ENCODE results near the gene TACR3. TPM values are rescaled to one million over a fixed set of nuclear protein-coding genes. Genes with fewer than 3 reads are reported as not detected.
"Not testable (repeated sequence)": the region's sequence is repeated elsewhere in the genome, so short reads cannot be mapped to it uniquely, and the experiment has no call there.

The TACR3 gene
- total and polyA plus RNA-seq, 7 experiments from 2014 or later: not detected

DNA sequence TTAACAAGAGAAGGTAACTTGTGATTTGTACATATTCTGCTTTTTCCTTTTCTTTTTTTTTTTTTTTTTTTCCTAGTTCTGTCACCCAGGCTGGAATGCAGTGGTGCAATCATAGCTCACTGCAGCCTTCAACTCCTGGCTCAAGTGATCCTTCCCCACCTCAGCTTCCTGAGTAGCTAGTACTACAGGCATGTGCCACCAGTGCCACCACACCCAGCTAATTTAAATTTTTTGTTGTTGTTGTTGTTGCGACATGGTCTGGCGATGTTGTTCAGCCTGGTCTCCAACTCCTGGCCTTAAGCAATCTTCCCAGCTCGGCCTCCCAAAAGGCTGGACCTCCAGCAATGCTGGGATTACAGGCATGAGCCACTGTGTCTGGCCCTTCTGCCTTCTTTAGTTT, 1.5 kb upstream of the TACR3 start:
- H3K36me3 ChIP-seq (ENCODE audit: control insufficient read depth in 2 of 3, insufficient read depth in 3 of 3, low read length in 3 of 3): no peaks in the 10 kb centered on the region
- H3K9me3 ChIP-seq (ENCODE audit: control insufficient read depth in 2 of 3, low read length in 3 of 3): peaks cover 0 to 8% (median 0%) of the 10 kb centered on the region in 3 experiments
- H3K27ac ChIP-seq (ENCODE audit: low read depth, low read length): no peak overlapping the region
- H3K27me3 ChIP-seq (ENCODE audit: control insufficient read depth in 2 of 2, insufficient read depth in 2 of 2, low read length in 2 of 2): no peaks in the 10 kb centered on the region
- POLR2A ChIA-PET: no interaction called here
- no peak for ATAC-seq
- no peak overlapping the region for H3K4me3 ChIP-seq (ENCODE audit: low read length)
- Mint-ChIP-seq H3K4me3 (no peak overlapping the region), H3K36me3 (peaks cover 0 to 4% (median 0%) of the 10 kb centered on the region in 5 donors), H3K9me3 (peaks cover 0 to 18% (median 4%) of the 10 kb centered on the region in 11 donors), H3K4me1 (peaks cover 0 to 4% (median 0%) of the 10 kb centered on the region in 7 donors), H3K27me3 (peaks cover 6 to 11% (median 8%) of the 10 kb centered on the region in 5 donors), H3K27ac (no peak overlapping the region)
- CTCF ChIA-PET: no interaction called here
- H3K4me1 ChIP-seq (ENCODE audit: control insufficient read depth in 2 of 2, insufficient read depth in 2 of 2, low read length in 2 of 2): no peaks in the 10 kb centered on the region
- intact Hi-C loops (cut with micrococcal nuclease): no loop called here
- DNase-seq: no peak

DNA sequence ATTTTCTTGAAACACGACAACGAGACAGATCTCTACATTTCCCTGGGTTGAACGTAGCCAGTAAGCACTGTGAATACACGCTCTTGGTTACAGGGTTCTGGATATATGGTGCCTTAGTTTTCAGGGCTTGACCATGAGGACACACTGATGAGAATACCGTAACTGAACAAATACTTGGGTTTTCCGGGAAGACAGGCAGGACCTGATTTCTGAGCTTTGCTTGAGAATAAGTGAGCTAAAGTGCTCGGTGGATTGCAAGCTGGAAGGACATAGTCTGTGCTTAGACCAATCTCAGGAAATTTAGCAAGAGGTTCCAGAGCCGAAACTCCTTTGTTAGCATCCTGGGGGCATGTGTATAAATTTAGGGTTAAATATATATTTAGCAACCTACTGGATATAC, 876 bp upstream of the TACR3 start:
- no peak overlapping the region for H3K27ac ChIP-seq (ENCODE audit: low read depth, low read length)
- H3K4me1 Mint-ChIP-seq: peaks cover 0 to 4% (median 0%) of the 10 kb centered on the region in 7 donors
- no peak overlapping the region for H3K4me3 Mint-ChIP-seq
- ChIA-PET POLR2A (no interaction called here), CTCF (no interaction called here)
- peaks cover 6 to 11% (median 8%) of the 10 kb centered on the region in 5 donors for H3K27me3 Mint-ChIP-seq
- H3K4me3 ChIP-seq (ENCODE audit: low read length): no peak overlapping the region
- no peak overlapping the region for H3K27ac Mint-ChIP-seq
- intact Hi-C loops (cut with micrococcal nuclease): no loop called here
- no peaks in the 10 kb centered on the region for H3K36me3 ChIP-seq (ENCODE audit: control insufficient read depth in 2 of 3, insufficient read depth in 3 of 3, low read length in 3 of 3)
- no peaks in the 10 kb centered on the region for H3K4me1 ChIP-seq (ENCODE audit: control insufficient read depth in 2 of 2, insufficient read depth in 2 of 2, low read length in 2 of 2)
- DNase-seq: no peak
- peaks cover 0 to 8% (median 0%) of the 10 kb centered on the region in 3 experiments for H3K9me3 ChIP-seq (ENCODE audit: control insufficient read depth in 2 of 3, low read length in 3 of 3)
- H3K9me3 Mint-ChIP-seq: peaks cover 0 to 14% (median 2%) of the 10 kb centered on the region in 11 donors
- no peak for ATAC-seq
- H3K27me3 ChIP-seq (ENCODE audit: control insufficient read depth in 2 of 2, insufficient read depth in 2 of 2, low read length in 2 of 2): no peaks in the 10 kb centered on the region
- H3K36me3 Mint-ChIP-seq: peaks cover 0 to 4% (median 0%) of the 10 kb centered on the region in 5 donors

DNA sequence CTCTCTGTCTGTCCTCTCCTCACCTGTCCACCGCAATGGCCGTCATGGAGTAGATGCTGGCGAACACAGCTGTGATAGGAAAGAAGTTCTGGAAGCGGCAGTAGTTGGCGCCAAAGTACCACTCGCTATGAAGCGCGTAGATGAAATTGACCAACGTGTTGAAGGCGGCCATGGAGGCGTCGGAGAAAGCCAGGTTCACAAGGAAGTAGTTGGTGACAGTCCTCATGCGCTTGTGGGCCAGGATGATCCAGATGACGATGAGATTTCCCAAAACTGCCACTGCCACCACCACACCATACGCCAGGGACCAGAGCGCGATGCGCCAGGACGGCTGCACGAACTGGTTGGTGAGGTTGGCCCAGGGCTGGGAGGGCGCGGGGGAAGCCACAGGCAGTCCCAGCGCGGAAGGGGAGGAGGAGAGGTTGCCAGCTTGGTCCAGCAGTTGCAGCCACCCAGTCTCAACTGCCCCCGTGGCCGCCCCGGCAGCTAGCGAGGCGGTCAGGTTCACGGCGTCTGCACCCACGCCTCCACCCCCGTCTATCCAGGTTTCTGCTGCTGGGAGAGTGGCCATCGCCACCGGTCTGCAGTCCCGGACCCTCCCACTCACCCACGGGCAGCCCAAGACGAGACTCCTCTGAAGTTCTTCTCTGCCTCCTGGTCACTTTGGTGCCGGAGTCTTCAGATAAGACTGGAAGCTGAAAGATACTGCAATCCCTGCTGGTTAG, 518 bp downstream of the TACR3 start:
- H3K27ac Mint-ChIP-seq: no peak overlapping the region
- peaks cover 0 to 14% (median 1%) of the 10 kb centered on the region in 11 donors for H3K9me3 Mint-ChIP-seq
- H3K4me1 Mint-ChIP-seq: peaks cover 0 to 4% (median 0%) of the 10 kb centered on the region in 7 donors

DNA sequence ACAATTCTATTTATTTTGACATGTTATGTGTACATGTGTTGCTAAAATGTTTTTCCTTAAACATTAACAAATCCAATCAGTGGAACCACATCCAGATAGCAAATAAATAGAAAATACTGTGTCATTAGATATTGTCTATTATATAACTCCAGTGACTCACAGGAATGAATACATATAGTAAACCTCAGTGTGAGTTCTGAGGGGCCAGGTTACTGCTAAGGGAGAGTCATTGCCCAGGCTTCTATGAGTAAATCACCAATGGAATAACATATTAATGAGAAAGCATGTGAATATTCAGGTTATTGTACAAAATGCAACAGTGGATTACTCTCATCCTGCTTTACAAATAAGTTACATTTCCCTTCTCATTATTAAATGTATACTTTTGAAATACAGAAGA, 27.2 kb downstream of the TACR3 start:
- no peaks in the 10 kb centered on the region for H3K36me3 ChIP-seq (ENCODE audit: control insufficient read depth in 2 of 3, insufficient read depth in 3 of 3, low read length in 3 of 3)
- H3K27ac Mint-ChIP-seq: no peak overlapping the region
- H3K9me3 ChIP-seq (ENCODE audit: control insufficient read depth in 2 of 3, low read length in 3 of 3): no peaks in the 10 kb centered on the region
- H3K27me3 ChIP-seq (ENCODE audit: control insufficient read depth in 2 of 2, insufficient read depth in 2 of 2, low read length in 2 of 2): no peaks in the 10 kb centered on the region
- no peaks in the 10 kb centered on the region for H3K4me1 ChIP-seq (ENCODE audit: control insufficient read depth in 2 of 2, insufficient read depth in 2 of 2, low read length in 2 of 2)
- H3K27ac ChIP-seq (ENCODE audit: low read depth, low read length): no peak overlapping the region
- CTCF ChIA-PET: no interaction called here
- DNase-seq: no peak
- H3K4me3 Mint-ChIP-seq: no peak overlapping the region
- no peaks in the 10 kb centered on the region for H3K4me1 Mint-ChIP-seq
- no peak for ATAC-seq
- POLR2A ChIA-PET: no interaction called here
- H3K9me3 Mint-ChIP-seq: peaks cover 0 to 23% (median 1%) of the 10 kb centered on the region in 11 donors
- no peak overlapping the region for H3K4me3 ChIP-seq (ENCODE audit: low read length)
- intact Hi-C loops (cut with micrococcal nuclease): no loop called here
- H3K27me3 Mint-ChIP-seq: no peaks in the 10 kb centered on the region
- no peaks in the 10 kb centered on the region for H3K36me3 Mint-ChIP-seq

More for the DNA sequence above, 518 bp downstream of the TACR3 start:
- intact Hi-C loops (cut with micrococcal nuclease): no loop called here
- H3K9me3 ChIP-seq (ENCODE audit: control insufficient read depth in 2 of 3, low read length in 3 of 3): peaks cover 0 to 8% (median 0%) of the 10 kb centered on the region in 3 experiments
- H3K4me1 ChIP-seq (ENCODE audit: control insufficient read depth in 2 of 2, insufficient read depth in 2 of 2, low read length in 2 of 2): no peaks in the 10 kb centered on the region
- CTCF ChIA-PET: no interaction called here
- H3K4me3 ChIP-seq (ENCODE audit: low read length): no peak overlapping the region
- POLR2A ChIA-PET: no interaction called here
- Mint-ChIP-seq H3K36me3 (peaks cover 0 to 4% (median 0%) of the 10 kb centered on the region in 5 donors), H3K4me3 (no peak overlapping the region), H3K27me3 (peaks cover 6 to 11% (median 8%) of the 10 kb centered on the region in 5 donors)
- no peaks in the 10 kb centered on the region for H3K27me3 ChIP-seq (ENCODE audit: control insufficient read depth in 2 of 2, insufficient read depth in 2 of 2, low read length in 2 of 2)
- ATAC-seq: no peak
- no peak overlapping the region for H3K27ac ChIP-seq (ENCODE audit: low read depth, low read length)
- H3K36me3 ChIP-seq (ENCODE audit: control insufficient read depth in 2 of 3, insufficient read depth in 3 of 3, low read length in 3 of 3): no peaks in the 10 kb centered on the region
- no peak for DNase-seq

DNA sequence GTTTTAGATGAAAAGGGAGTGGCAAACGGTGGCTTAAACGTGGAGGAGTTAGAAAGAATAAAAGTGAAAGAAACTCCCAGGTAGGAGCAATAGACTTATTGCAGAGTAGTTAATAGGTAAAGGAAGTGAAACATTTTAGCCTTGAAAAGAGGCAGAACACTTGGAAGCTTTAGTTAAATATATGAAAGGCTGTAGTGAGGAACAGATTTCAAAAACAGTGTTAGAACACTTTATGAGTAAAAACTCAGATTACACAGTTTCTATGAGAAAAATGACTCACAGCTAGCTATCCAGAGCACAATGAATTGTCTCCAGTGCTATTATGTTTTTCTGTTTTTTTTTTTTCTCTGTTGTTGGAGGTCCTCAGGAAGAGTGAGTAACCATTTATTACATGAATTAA, 45.8 kb downstream of the TACR3 start:
- Mint-ChIP-seq H3K27ac (no peak overlapping the region), H3K27me3 (no peaks in the 10 kb centered on the region), H3K9me3 (peaks cover 0 to 24% (median 3%) of the 10 kb centered on the region in 11 donors), H3K36me3 (no peaks in the 10 kb centered on the region), H3K4me3 (no peak overlapping the region), H3K4me1 (no peaks in the 10 kb centered on the region)
- DNase-seq (no peak), ATAC-seq (no peak)
- Histone ChIP-seq H3K27me3 (ENCODE audit: control insufficient read depth in 2 of 2, insufficient read depth in 2 of 2, low read length in 2 of 2) (no peaks in the 10 kb centered on the region), H3K4me1 (ENCODE audit: control insufficient read depth in 2 of 2, insufficient read depth in 2 of 2, low read length in 2 of 2) (no peaks in the 10 kb centered on the region), H3K9me3 (ENCODE audit: control insufficient read depth in 2 of 3, low read length in 3 of 3) (no peaks in the 10 kb centered on the region), H3K4me3 (ENCODE audit: low read length) (no peak overlapping the region), H3K36me3 (ENCODE audit: control insufficient read depth in 2 of 3, insufficient read depth in 3 of 3, low read length in 3 of 3) (no peaks in the 10 kb centered on the region), H3K27ac (ENCODE audit: low read depth, low read length) (no peak overlapping the region)
- ChIA-PET CTCF (no interaction called here), POLR2A (no interaction called here)
- intact Hi-C loops (cut with micrococcal nuclease): no loop called here

DNA sequence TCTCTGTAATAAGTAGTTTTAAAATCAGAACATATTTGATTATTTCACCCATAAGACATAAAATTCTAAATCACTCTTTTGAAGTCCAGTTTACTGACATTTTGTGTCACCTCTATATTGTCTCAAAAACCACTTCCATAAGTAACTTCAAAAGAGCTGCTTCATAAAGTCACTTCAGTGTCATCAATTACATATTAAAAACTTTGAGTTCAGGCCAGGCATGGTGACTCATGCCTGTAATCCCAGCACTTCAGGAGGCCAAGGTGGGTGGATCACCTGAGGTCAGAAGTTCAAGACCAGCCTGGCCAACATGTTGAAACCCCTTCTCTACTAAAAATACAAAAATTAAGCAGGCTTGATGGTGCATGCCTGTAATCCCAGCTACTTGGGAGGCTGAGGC, 53.0 kb downstream of the TACR3 start:
- CTCF ChIA-PET; H3K36me3 Mint-ChIP-seq; H3K4me1 Mint-ChIP-seq; POLR2A ChIA-PET; H3K27ac ChIP-seq (ENCODE audit: low read depth, low read length); DNase-seq; H3K4me3 ChIP-seq (ENCODE audit: low read length); H3K27ac Mint-ChIP-seq; H3K27me3 Mint-ChIP-seq; intact Hi-C loops (cut with micrococcal nuclease); H3K4me3 Mint-ChIP-seq; H3K4me1 ChIP-seq (ENCODE audit: control insufficient read depth in 2 of 2, insufficient read depth in 2 of 2, low read length in 2 of 2); H3K36me3 ChIP-seq (ENCODE audit: control insufficient read depth in 2 of 3, insufficient read depth in 3 of 3, low read length in 3 of 3); H3K9me3 ChIP-seq (ENCODE audit: control insufficient read depth in 2 of 3, low read length in 3 of 3); ATAC-seq; H3K27me3 ChIP-seq (ENCODE audit: control insufficient read depth in 2 of 2, insufficient read depth in 2 of 2, low read length in 2 of 2): not testable (repeated sequence)
- H3K9me3 Mint-ChIP-seq: peaks cover 0 to 12% (median 3%) of the 10 kb centered on the region in 11 donors

DNA sequence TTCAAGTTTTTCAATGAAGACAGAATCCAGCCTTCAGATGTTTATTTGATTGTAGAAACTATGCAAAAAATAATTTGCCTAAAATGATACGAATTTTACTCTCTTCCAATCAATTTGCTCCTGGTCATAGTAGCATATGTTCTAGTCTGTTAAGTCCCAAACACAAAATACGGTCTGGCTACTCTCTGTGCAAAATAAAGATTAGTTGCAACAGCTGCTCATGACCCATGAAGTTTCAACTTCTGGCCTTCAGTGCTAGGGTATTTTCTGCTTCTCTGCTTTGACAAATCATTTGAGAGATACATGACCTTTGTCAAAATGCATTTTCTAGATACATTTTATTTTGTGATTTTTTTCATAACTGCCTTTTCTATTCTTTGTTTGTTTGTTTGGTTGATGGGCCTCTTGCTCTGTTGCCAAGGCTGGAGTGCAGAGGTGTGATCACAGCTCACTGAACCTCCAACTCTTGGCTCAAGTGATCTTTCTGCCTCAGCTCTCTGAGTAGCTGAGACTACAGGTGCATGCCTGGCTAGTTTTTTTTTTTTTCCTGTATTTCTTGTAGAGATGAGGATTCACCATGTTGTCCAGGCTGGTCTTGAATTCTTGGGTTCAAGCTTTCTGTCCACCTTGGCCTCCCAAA, 55.2 kb downstream of the TACR3 start:
- Mint-ChIP-seq H3K4me1 (no peaks in the 10 kb centered on the region), H3K9me3 (peaks cover 0 to 7% (median 3%) of the 10 kb centered on the region in 11 donors), H3K27ac (no peak overlapping the region), H3K36me3 (no peaks in the 10 kb centered on the region), H3K27me3 (no peaks in the 10 kb centered on the region), H3K4me3 (no peak overlapping the region)
- ChIA-PET POLR2A (no interaction called here), CTCF (interaction anchor here (0.6 kb wide), 2 partner anchors 20 to 21 kb away, joined by 5 to 7 read pairs; no protein-coding TSS in a partner anchor)
- DNase-seq: no peak
- Histone ChIP-seq H3K4me1 (ENCODE audit: control insufficient read depth in 2 of 2, insufficient read depth in 2 of 2, low read length in 2 of 2) (no peaks in the 10 kb centered on the region), H3K27me3 (ENCODE audit: control insufficient read depth in 2 of 2, insufficient read depth in 2 of 2, low read length in 2 of 2) (no peaks in the 10 kb centered on the region), H3K36me3 (ENCODE audit: control insufficient read depth in 2 of 3, insufficient read depth in 3 of 3, low read length in 3 of 3) (no peaks in the 10 kb centered on the region), H3K4me3 (ENCODE audit: low read length) (no peak overlapping the region), H3K27ac (ENCODE audit: low read depth, low read length) (no peak overlapping the region), H3K9me3 (ENCODE audit: control insufficient read depth in 2 of 3, low read length in 3 of 3) (no peaks in the 10 kb centered on the region)
- ATAC-seq: no peak
- intact Hi-C loops (cut with micrococcal nuclease): no loop called here
